ENCODE data around the gene PRR3. TPM values are rescaled to one million over a fixed set of nuclear protein-coding genes. Genes with fewer than 3 reads are reported as not detected.

PRR3 gene
- total RNA-seq, 1 donor from 2014 or later: 29.5 TPM

DNA sequence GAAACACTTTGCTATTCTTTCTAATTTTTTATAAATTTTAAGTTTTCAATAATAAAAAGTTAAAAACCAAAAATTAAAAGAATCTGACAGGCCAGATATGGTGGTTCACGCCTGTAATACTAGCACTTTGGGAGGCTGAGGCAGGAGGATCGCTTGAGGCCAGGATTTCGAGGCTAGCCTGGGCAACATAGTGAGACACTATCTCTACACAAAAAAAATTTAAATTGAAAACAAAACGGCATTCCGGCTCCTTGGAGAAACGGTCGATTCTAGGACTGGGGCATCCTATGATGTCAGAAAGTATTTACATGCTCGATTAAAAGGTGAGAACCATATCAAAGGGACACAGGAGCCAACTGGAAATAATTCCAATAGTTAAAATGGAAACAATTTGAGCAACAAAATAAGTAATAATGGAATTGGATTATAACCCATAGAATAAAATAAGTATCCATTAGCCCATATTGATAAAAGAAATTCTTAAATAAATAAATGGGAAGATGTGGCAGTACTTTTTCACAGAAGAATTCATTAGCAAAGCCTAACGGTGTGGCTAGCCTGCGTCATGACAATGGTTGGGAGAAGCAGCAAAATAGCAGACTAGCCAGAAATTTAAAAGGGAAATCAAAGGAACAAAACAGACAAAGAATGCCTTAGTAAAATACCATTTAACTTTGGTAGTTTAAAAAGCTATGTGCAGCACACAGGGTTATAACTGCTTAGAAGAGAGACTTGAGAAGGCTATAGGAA is 46.5 kb upstream of the PRR3 start:
- peak overlapping the region; percentile 75 for H3K27ac Mint-ChIP-seq
- ChIA-PET CTCF (interaction anchor here (1.2 to 3.9 kb wide), 7 partner anchors 14 to 35 kb away, joined by 5 to 22 read pairs (median 9); no protein-coding TSS in a partner anchor), POLR2A (interaction anchor here (0.6 to 16.0 kb wide), 13 partner anchors 8 to 1141 kb away, joined by 3 to 460 read pairs (median 6); partner anchors contain the start of genes BAG6, HLA-E, MRPS18B and PPP1R10)
- DNase-seq: no peak
- H3K9me3 Mint-ChIP-seq: no peaks in the 10 kb centered on the region
- H3K4me3 Mint-ChIP-seq: no peak overlapping the region
- no peak for ATAC-seq (ENCODE audit: low read depth)
- H3K36me3 Mint-ChIP-seq (ENCODE audit: low read depth): peaks cover 2% of the 10 kb centered on the region
- no peaks in the 10 kb centered on the region for H3K27me3 Mint-ChIP-seq
- peaks cover 84% of the 10 kb centered on the region for H3K4me1 Mint-ChIP-seq
- TF ChIP-seq, protein P1, sequence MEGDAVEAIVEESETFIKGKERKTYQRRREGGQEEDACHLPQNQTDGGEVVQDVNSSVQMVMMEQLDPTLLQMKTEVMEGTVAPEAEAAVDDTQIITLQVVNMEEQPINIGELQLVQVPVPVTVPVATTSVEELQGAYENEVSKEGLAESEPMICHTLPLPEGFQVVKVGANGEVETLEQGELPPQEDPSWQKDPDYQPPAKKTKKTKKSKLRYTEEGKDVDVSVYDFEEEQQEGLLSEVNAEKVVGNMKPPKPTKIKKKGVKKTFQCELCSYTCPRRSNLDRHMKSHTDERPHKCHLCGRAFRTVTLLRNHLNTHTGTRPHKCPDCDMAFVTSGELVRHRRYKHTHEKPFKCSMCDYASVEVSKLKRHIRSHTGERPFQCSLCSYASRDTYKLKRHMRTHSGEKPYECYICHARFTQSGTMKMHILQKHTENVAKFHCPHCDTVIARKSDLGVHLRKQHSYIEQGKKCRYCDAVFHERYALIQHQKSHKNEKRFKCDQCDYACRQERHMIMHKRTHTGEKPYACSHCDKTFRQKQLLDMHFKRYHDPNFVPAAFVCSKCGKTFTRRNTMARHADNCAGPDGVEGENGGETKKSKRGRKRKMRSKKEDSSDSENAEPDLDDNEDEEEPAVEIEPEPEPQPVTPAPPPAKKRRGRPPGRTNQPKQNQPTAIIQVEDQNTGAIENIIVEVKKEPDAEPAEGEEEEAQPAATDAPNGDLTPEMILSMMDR (IDR thresholded peaks at IDR 0.05): no peak
- intact Hi-C loops (cut with micrococcal nuclease): no loop called here

DNA sequence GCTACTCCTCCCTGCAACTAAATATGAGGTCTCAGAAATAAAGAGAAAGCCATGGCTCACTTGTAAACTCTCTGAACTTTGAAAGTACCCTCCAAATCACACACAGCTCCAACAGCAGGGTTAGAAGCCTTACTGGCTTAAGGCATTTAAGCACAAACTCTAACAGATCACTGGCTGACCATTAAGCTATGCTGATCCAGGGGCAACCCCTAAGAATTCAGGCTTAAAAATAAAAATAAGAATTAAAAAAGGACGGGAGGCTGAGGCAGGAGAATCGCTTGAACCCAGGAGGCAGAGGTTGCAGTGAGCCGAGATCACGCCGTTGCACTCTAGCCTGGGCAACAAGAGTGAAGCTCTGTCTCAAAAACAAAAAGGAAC is 45.9 kb upstream of the PRR3 start:
- Mint-ChIP-seq H3K4me3 (peak overlapping the region; percentile 12), H3K9me3 (no peaks in the 10 kb centered on the region), H3K27me3 (no peaks in the 10 kb centered on the region), H3K4me1 (peaks cover 84% of the 10 kb centered on the region), H3K27ac (peak overlapping the region; percentile 75), H3K36me3 (ENCODE audit: low read depth) (peaks cover 3% of the 10 kb centered on the region)
- DNase-seq: no peak
- ChIA-PET POLR2A (interaction anchor here (0.6 to 16.0 kb wide), 11 partner anchors 10 to 297 kb away, joined by 3 to 460 read pairs (median 8); partner anchors contain the start of genes HLA-E, MRPS18B, PPP1R10 and TRIM26), CTCF (interaction anchor here (1.2 to 3.9 kb wide), 6 partner anchors 15 to 31 kb away, joined by 5 to 20 read pairs (median 8); no protein-coding TSS in a partner anchor)
- no peak for ATAC-seq (ENCODE audit: low read depth)
- TF ChIP-seq, protein P1 (IDR thresholded peaks at IDR 0.05): no peak
- intact Hi-C loops (cut with micrococcal nuclease): no loop called here

DNA sequence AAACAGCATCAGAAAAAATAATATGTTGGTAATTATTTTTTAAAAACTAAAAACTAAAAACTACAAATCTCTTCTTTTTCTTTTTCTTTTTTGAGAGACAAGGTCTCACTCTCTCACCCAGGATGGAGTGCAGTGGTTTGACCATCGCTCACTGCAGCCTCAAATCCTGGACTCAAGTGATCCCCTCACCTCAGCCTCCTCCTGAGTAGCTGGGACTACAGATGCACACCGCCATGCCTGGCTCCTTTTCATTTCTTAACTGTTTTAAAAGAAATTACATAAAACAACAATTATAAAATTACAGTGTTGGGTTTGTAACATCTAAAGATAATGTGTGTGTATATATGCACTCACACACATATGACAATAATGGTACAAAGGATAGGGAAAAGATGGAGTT is 43.6 kb upstream of the PRR3 start:
- no peak for ATAC-seq (ENCODE audit: low read depth)
- ChIA-PET CTCF (interaction anchor here (2.4 to 3.4 kb wide), 2 partner anchors 14 to 19 kb away, joined by 7 to 9 read pairs; no protein-coding TSS in a partner anchor), POLR2A (interaction anchor here (3.0 to 16.0 kb wide), 4 partner anchors 14 to 28 kb away, joined by 14 to 460 read pairs (median 188); partner anchors contain the start of gene HLA-E)
- Mint-ChIP-seq H3K4me3 (no peak overlapping the region), H3K4me1 (peaks cover 77% of the 10 kb centered on the region), H3K27me3 (no peaks in the 10 kb centered on the region), H3K36me3 (ENCODE audit: low read depth) (peaks cover 3% of the 10 kb centered on the region), H3K9me3 (no peaks in the 10 kb centered on the region), H3K27ac (peak overlapping the region; percentile 97)
- TF ChIP-seq, protein P1 (IDR thresholded peaks at IDR 0.05): no peak
- DNase-seq: no peak
- intact Hi-C loops (cut with micrococcal nuclease): no loop called here

DNA sequence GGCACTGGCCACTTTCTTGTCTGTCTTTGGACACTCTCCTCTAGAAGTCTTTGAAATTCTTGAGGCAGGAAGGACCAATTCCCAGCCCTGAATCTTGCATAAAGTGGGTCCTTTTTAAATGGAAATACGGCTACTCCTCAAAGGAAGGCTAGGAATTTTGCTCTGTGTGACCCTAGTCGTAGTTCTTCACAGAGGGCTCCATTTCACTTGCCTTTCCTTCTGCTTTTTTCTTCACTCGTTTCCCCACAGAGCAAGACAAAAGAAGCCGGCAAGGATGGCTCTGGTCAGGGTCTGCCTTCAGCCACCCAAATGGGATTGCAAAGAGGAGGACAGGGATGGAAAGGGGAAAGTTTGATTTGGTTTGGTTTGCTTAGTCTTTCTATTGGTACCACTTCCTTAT is 42.0 kb upstream of the PRR3 start:
- DNase-seq (no peak), ATAC-seq (ENCODE audit: low read depth) (no peak)
- Mint-ChIP-seq H3K36me3 (ENCODE audit: low read depth) (peaks cover 1% of the 10 kb centered on the region), H3K4me3 (peak overlapping the region; percentile 87), H3K4me1 (peaks cover 73% of the 10 kb centered on the region), H3K27me3 (no peaks in the 10 kb centered on the region), H3K27ac (peak overlapping the region; percentile 97), H3K9me3 (peaks cover 2% of the 10 kb centered on the region)
- POLR2A ChIA-PET: interaction anchor here (1.6 to 16.0 kb wide), 6 partner anchors 12 to 56 kb away, joined by 4 to 460 read pairs (median 62); partner anchors contain the start of genes ABCF1 and HLA-E
- TF ChIP-seq, protein P1 (IDR thresholded peaks at IDR 0.05): no peak
- intact Hi-C loops (cut with micrococcal nuclease): no loop called here
- CTCF ChIA-PET: interaction anchor here (1.4 to 2.4 kb wide), 2 partner anchors 14 to 17 kb away, joined by 3 to 7 read pairs; no protein-coding TSS in a partner anchor
